Measurements from ENCODE around the gene CYP19A1. TPM values are rescaled to one million over a fixed set of nuclear protein-coding genes. Genes with fewer than 3 reads are reported as not detected.

CYP19A1 gene
- total RNA-seq, 1 experiment from 2014 or later = not detected

- Histone ChIP-seq H3K4me1 (ENCODE audit: control insufficient read depth, insufficient read depth, low read length) (no peaks in the 10 kb centered on the region), H3K27me3 (ENCODE audit: control insufficient read depth, insufficient read depth, low read length) (0 out of 2 replicates have a peak, but pooled peaks cover 3% of the 10 kb centered on the region), H3K9me3 (ENCODE audit: control insufficient read depth, insufficient read depth, low read depth, low read length) (no peaks in the 10 kb centered on the region), H3K36me3 (ENCODE audit: control insufficient read depth, insufficient read depth, low read length) (no peaks in the 10 kb centered on the region), H3K27ac (ENCODE audit: low read length) (no peak overlapping the region), H3K4me3 (ENCODE audit: low read depth in 2 of 2, low read length in 2 of 2) (no peak overlapping the region)
- in situ Hi-C loops (cut with HindIII; ENCODE audit: low pct_unique_long_range_greater_than_20kb, low sequenced_read_pairs) (no loop called here), intact Hi-C loops (cut with micrococcal nuclease; ENCODE audit: unreplicated experiment) (no loop called here)
- POLR2A ChIA-PET = no interaction called here
- TF ChIP-seq TCF7L2 (IDR thresholded peaks at IDR 0.05; ENCODE audit: low read depth, low read length) = no peak
- TF ChIP-seq, protein P1, sequence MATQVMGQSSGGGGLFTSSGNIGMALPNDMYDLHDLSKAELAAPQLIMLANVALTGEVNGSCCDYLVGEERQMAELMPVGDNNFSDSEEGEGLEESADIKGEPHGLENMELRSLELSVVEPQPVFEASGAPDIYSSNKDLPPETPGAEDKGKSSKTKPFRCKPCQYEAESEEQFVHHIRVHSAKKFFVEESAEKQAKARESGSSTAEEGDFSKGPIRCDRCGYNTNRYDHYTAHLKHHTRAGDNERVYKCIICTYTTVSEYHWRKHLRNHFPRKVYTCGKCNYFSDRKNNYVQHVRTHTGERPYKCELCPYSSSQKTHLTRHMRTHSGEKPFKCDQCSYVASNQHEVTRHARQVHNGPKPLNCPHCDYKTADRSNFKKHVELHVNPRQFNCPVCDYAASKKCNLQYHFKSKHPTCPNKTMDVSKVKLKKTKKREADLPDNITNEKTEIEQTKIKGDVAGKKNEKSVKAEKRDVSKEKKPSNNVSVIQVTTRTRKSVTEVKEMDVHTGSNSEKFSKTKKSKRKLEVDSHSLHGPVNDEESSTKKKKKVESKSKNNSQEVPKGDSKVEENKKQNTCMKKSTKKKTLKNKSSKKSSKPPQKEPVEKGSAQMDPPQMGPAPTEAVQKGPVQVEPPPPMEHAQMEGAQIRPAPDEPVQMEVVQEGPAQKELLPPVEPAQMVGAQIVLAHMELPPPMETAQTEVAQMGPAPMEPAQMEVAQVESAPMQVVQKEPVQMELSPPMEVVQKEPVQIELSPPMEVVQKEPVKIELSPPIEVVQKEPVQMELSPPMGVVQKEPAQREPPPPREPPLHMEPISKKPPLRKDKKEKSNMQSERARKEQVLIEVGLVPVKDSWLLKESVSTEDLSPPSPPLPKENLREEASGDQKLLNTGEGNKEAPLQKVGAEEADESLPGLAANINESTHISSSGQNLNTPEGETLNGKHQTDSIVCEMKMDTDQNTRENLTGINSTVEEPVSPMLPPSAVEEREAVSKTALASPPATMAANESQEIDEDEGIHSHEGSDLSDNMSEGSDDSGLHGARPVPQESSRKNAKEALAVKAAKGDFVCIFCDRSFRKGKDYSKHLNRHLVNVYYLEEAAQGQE (IDR thresholded peaks at IDR 0.05; ENCODE audit: insufficient read depth in 1 of 2, low read depth in 2 of 2, low read length in 1 of 2) = no peak
- TF ChIP-seq, protein P2, sequence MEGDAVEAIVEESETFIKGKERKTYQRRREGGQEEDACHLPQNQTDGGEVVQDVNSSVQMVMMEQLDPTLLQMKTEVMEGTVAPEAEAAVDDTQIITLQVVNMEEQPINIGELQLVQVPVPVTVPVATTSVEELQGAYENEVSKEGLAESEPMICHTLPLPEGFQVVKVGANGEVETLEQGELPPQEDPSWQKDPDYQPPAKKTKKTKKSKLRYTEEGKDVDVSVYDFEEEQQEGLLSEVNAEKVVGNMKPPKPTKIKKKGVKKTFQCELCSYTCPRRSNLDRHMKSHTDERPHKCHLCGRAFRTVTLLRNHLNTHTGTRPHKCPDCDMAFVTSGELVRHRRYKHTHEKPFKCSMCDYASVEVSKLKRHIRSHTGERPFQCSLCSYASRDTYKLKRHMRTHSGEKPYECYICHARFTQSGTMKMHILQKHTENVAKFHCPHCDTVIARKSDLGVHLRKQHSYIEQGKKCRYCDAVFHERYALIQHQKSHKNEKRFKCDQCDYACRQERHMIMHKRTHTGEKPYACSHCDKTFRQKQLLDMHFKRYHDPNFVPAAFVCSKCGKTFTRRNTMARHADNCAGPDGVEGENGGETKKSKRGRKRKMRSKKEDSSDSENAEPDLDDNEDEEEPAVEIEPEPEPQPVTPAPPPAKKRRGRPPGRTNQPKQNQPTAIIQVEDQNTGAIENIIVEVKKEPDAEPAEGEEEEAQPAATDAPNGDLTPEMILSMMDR (IDR thresholded peaks at IDR 0.05) = no peak
- no peak for TF ChIP-seq POLR2AphosphoS5 (IDR thresholded peaks at IDR 0.05; ENCODE audit: low read depth, low read length)
- TF ChIP-seq SIN3A (IDR thresholded peaks at IDR 0.05; ENCODE audit: borderline replicate concordance, insufficient read depth, low read depth, low read length) = no peak
- ATAC-seq (no peak), DNase-seq (ENCODE audit: low read depth, low spot score) (no peak)
- no TSS peak for BruUV-seq (replicated peaks)
- CTCF ChIA-PET = no interaction called here
Measured at GRCh38 chr15:51323749-51324148, 14.6 kb downstream of the CYP19A1 start.

GRCh38 chr15:51322621-51323296 is 15.6 kb downstream of the CYP19A1 start:
- no peaks in the 10 kb centered on the region for H3K4me1 ChIP-seq (ENCODE audit: control insufficient read depth, insufficient read depth, low read length)
- TF ChIP-seq, protein P1 (IDR thresholded peaks at IDR 0.05; ENCODE audit: insufficient read depth in 1 of 2, low read depth in 2 of 2, low read length in 1 of 2) = no peak
- TF ChIP-seq, protein P2 (IDR thresholded peaks at IDR 0.05) = no peak
- no peak for TF ChIP-seq SIN3A (IDR thresholded peaks at IDR 0.05; ENCODE audit: borderline replicate concordance, insufficient read depth, low read depth, low read length)
- no peak for TF ChIP-seq POLR2AphosphoS5 (IDR thresholded peaks at IDR 0.05; ENCODE audit: low read depth, low read length)
- no peak for TF ChIP-seq TCF7L2 (IDR thresholded peaks at IDR 0.05; ENCODE audit: low read depth, low read length)
- H3K27me3 ChIP-seq (ENCODE audit: control insufficient read depth, insufficient read depth, low read length) = 0 out of 2 replicates have a peak, but pooled peaks cover 3% of the 10 kb centered on the region
- ATAC-seq (no peak), DNase-seq (ENCODE audit: low read depth, low spot score) (no peak)
- intact Hi-C loops (cut with micrococcal nuclease; ENCODE audit: unreplicated experiment) = no loop called here
- BruUV-seq (replicated peaks) = no TSS peak
- no peaks in the 10 kb centered on the region for H3K36me3 ChIP-seq (ENCODE audit: control insufficient read depth, insufficient read depth, low read length)
- no peaks in the 10 kb centered on the region for H3K9me3 ChIP-seq (ENCODE audit: control insufficient read depth, insufficient read depth, low read depth, low read length)
- ChIA-PET CTCF (no interaction called here), POLR2A (interaction anchor here (0.7 kb wide), 1 partner anchor 20 kb away, joined by 5 read pairs; no protein-coding TSS in a partner anchor)
- in situ Hi-C loops (cut with HindIII; ENCODE audit: low pct_unique_long_range_greater_than_20kb, low sequenced_read_pairs) = no loop called here
- no peak overlapping the region for H3K27ac ChIP-seq (ENCODE audit: low read length)
- H3K4me3 ChIP-seq (ENCODE audit: low read depth in 2 of 2, low read length in 2 of 2) = no peak overlapping the region
